Activated CD4-positive, alpha-beta T cell treated with anti-CD3 and anti-CD28 coated beads for 24 hours (primary cell): ENCODE results near the gene PF4V1.

Source experiments
- DNase-seq, 2 donors: peaks; one replicate each; pipeline ENCODE4 v3.0.0-alpha.2; 2020; ENCODE audit warnings: low read depth in 2 of 2

Gene PF4V1

GRCh38 chr4:73853246-73853704 lies at the start of gene PF4V1:
Gene PF4V1 (plus strand): TSS chr4:73853296. CDS start chr4:73853363, 67 bp downstream.
- DNase-seq, result no peak

GRCh38 chr4:73810191-73810590 lies 42.9 kb upstream of the PF4V1 start:
- no peak for DNase-seq

GRCh38 chr4:73811841-73812240 lies 41.3 kb upstream of the PF4V1 start:
- DNase-seq, result no peak

- no peak for DNase-seq
Measured at GRCh38 chr4:73814679-73815078, 38.4 kb upstream of the PF4V1 start.

GRCh38 chr4:73815145-73815544 lies 38.0 kb upstream of the PF4V1 start:
- DNase-seq, result no peak

GRCh38 chr4:73816814-73817213 lies 36.3 kb upstream of the PF4V1 start:
- DNase-seq, result no peak

GRCh38 chr4:73817341-73817740 lies 35.8 kb upstream of the PF4V1 start:
- no peak for DNase-seq

- no peak for DNase-seq
Measured at GRCh38 chr4:73821325-73821724, 31.8 kb upstream of the PF4V1 start.

- no peak for DNase-seq
Measured at GRCh38 chr4:73822389-73822788, 30.7 kb upstream of the PF4V1 start.

- no peak for DNase-seq
Measured at GRCh38 chr4:73822812-73823504, 30.1 kb upstream of the PF4V1 start.

- DNase-seq, result no peak
Measured at GRCh38 chr4:73823760-73824159, 29.3 kb upstream of the PF4V1 start.

GRCh38 chr4:73828956-73829355 lies 24.1 kb upstream of the PF4V1 start:
- no peak for DNase-seq

- no peak for DNase-seq
Measured at GRCh38 chr4:73831569-73831968, 21.5 kb upstream of the PF4V1 start.

- DNase-seq, result no peak
Measured at GRCh38 chr4:73832651-73833237, 20.4 kb upstream of the PF4V1 start.

- no peak for DNase-seq
Measured at GRCh38 chr4:73836373-73837279, 16.5 kb upstream of the PF4V1 start, which contains the start of gene CXCL6. Gene CXCL6 (plus strand): TSS chr4:73836678. CDS start chr4:73836751, 73 bp downstream.

- DNase-seq, result no peak
Measured at GRCh38 chr4:73839071-73839470, 14.0 kb upstream of the PF4V1 start.

GRCh38 chr4:73839715-73840114 lies 13.4 kb upstream of the PF4V1 start:
- no peak for DNase-seq

GRCh38 chr4:73841243-73841925 lies 11.7 kb upstream of the PF4V1 start:
- DNase-seq, result no peak

- DNase-seq, result no peak
Measured at GRCh38 chr4:73842696-73843095, 10.4 kb upstream of the PF4V1 start.

- DNase-seq, result no peak
Measured at GRCh38 chr4:73843369-73843768, 9.7 kb upstream of the PF4V1 start.

- DNase-seq, result no peak
Measured at GRCh38 chr4:73844345-73844744, 8.8 kb upstream of the PF4V1 start.

GRCh38 chr4:73844806-73845205 lies 8.3 kb upstream of the PF4V1 start:
- DNase-seq, result no peak
